ENCODE data around the gene VPS35L.
"Not testable (repeated sequence)": the region's sequence is repeated elsewhere in the genome, so short reads cannot be mapped to it uniquely, and the experiment has no call there.

The VPS35L gene

GRCh38 chr16:19542138-19542821 lies 13.2 kb upstream of the VPS35L start:
- no peaks in the 10 kb centered on the region for H3K27me3 ChIP-seq (ENCODE audit: control insufficient read depth, insufficient read depth, low read length)
- no peak overlapping the region for H3K9ac ChIP-seq (ENCODE audit: low read depth, low read length)
- H3K36me3 ChIP-seq (ENCODE audit: insufficient read depth, low read length), result peaks cover 27% of the 10 kb centered on the region
- no peak overlapping the region for H3K4me3 ChIP-seq (ENCODE audit: low read length)
- H3K4me2 ChIP-seq (ENCODE audit: low read length), result no peak overlapping the region
- no peaks in the 10 kb centered on the region for H3K9me3 ChIP-seq (replicated peaks; ENCODE audit: low read length)
- no peaks in the 10 kb centered on the region for H3K4me1 ChIP-seq (ENCODE audit: control insufficient read depth, insufficient read depth, low read length)

- H3K4me2 ChIP-seq (ENCODE audit: low read length); H3K9me3 ChIP-seq (replicated peaks; ENCODE audit: low read length); H3K4me1 ChIP-seq (ENCODE audit: control insufficient read depth, insufficient read depth, low read length); H3K9ac ChIP-seq (ENCODE audit: low read depth, low read length); H3K4me3 ChIP-seq (ENCODE audit: low read length); H3K27me3 ChIP-seq (ENCODE audit: control insufficient read depth, insufficient read depth, low read length): not testable (repeated sequence)
- peaks cover 30% of the 10 kb centered on the region for H3K36me3 ChIP-seq (ENCODE audit: insufficient read depth, low read length)
Observed at GRCh38 chr16:19543278-19543996, 12.1 kb upstream of the VPS35L start.

GRCh38 chr16:19548144-19548543 lies 7.4 kb upstream of the VPS35L start:
- Histone ChIP-seq H3K4me2 (ENCODE audit: low read length) (no peak overlapping the region), H3K9ac (ENCODE audit: low read depth, low read length) (no peak overlapping the region), H3K36me3 (ENCODE audit: insufficient read depth, low read length) (peaks cover 14% of the 10 kb centered on the region), H3K4me1 (ENCODE audit: control insufficient read depth, insufficient read depth, low read length) (no peaks in the 10 kb centered on the region), H3K9me3 (replicated peaks; ENCODE audit: low read length) (no peaks in the 10 kb centered on the region), H3K27me3 (ENCODE audit: control insufficient read depth, insufficient read depth, low read length) (no peaks in the 10 kb centered on the region), H3K4me3 (ENCODE audit: low read length) (no peak overlapping the region)

- Histone ChIP-seq H3K27me3 (ENCODE audit: control insufficient read depth, insufficient read depth, low read length) (no peaks in the 10 kb centered on the region), H3K4me1 (ENCODE audit: control insufficient read depth, insufficient read depth, low read length) (no peaks in the 10 kb centered on the region), H3K4me3 (ENCODE audit: low read length) (no peak overlapping the region), H3K36me3 (ENCODE audit: insufficient read depth, low read length) (peaks cover 14% of the 10 kb centered on the region), H3K9ac (ENCODE audit: low read depth, low read length) (no peak overlapping the region), H3K9me3 (replicated peaks; ENCODE audit: low read length) (no peaks in the 10 kb centered on the region), H3K4me2 (ENCODE audit: low read length) (no peak overlapping the region)
Observed at GRCh38 chr16:19549673-19550072, 5.8 kb upstream of the VPS35L start.

- Histone ChIP-seq H3K4me3 (ENCODE audit: low read length) (peak overlapping the region; percentile 97), H3K9ac (ENCODE audit: low read depth, low read length) (peak overlapping the region; percentile 99), H3K27me3 (ENCODE audit: control insufficient read depth, insufficient read depth, low read length) (no peaks in the 10 kb centered on the region), H3K4me1 (ENCODE audit: control insufficient read depth, insufficient read depth, low read length) (peaks cover 3% of the 10 kb centered on the region), H3K36me3 (ENCODE audit: insufficient read depth, low read length) (no peaks in the 10 kb centered on the region), H3K4me2 (ENCODE audit: low read length) (peak overlapping the region; percentile 80), H3K9me3 (replicated peaks; ENCODE audit: low read length) (no peaks in the 10 kb centered on the region)
Observed at GRCh38 chr16:19555938-19556771, 652 bp downstream of the VPS35L start.

GRCh38 chr16:19559242-19559910 lies 3.9 kb downstream of the VPS35L start:
- no peaks in the 10 kb centered on the region for H3K9me3 ChIP-seq (replicated peaks; ENCODE audit: low read length)
- no peak overlapping the region for H3K4me3 ChIP-seq (ENCODE audit: low read length)
- H3K4me2 ChIP-seq (ENCODE audit: low read length), result no peak overlapping the region
- H3K9ac ChIP-seq (ENCODE audit: low read depth, low read length), result no peak overlapping the region
- H3K4me1 ChIP-seq (ENCODE audit: control insufficient read depth, insufficient read depth, low read length), result peaks cover 3% of the 10 kb centered on the region
- no peaks in the 10 kb centered on the region for H3K27me3 ChIP-seq (ENCODE audit: control insufficient read depth, insufficient read depth, low read length)
- H3K36me3 ChIP-seq (ENCODE audit: insufficient read depth, low read length), result peaks cover 3% of the 10 kb centered on the region

DNA sequence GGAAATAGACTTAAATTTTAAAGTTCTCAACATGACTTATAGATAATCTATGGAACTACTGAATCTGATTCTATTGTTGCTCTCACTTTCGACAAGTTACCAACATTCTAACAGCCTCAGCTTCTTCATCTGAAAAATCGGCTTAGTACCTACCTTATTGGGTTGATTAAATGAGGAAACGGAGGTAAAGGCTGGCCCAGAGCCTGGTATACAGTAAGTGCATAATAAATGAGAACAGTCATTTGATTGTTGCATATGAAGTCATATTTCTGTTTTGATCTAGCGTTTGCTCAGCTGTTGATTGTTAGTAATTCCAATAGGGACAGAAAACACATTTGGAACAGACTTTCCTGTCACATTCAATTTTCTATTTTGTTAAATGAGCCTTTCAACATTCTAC lies 4.6 kb downstream of the VPS35L start:
- peaks cover 4% of the 10 kb centered on the region for H3K36me3 ChIP-seq (ENCODE audit: insufficient read depth, low read length)
- no peaks in the 10 kb centered on the region for H3K9me3 ChIP-seq (replicated peaks; ENCODE audit: low read length)
- H3K4me3 ChIP-seq (ENCODE audit: low read length), result no peak overlapping the region
- no peaks in the 10 kb centered on the region for H3K27me3 ChIP-seq (ENCODE audit: control insufficient read depth, insufficient read depth, low read length)
- H3K4me2 ChIP-seq (ENCODE audit: low read length), result no peak overlapping the region
- no peaks in the 10 kb centered on the region for H3K4me1 ChIP-seq (ENCODE audit: control insufficient read depth, insufficient read depth, low read length)
- H3K9ac ChIP-seq (ENCODE audit: low read depth, low read length), result no peak overlapping the region

- H3K36me3 ChIP-seq (ENCODE audit: insufficient read depth, low read length), result peaks cover 26% of the 10 kb centered on the region
- no peaks in the 10 kb centered on the region for H3K4me1 ChIP-seq (ENCODE audit: control insufficient read depth, insufficient read depth, low read length)
- no peaks in the 10 kb centered on the region for H3K9me3 ChIP-seq (replicated peaks; ENCODE audit: low read length)
- no peak overlapping the region for H3K4me2 ChIP-seq (ENCODE audit: low read length)
- H3K4me3 ChIP-seq (ENCODE audit: low read length), result no peak overlapping the region
- no peak overlapping the region for H3K9ac ChIP-seq (ENCODE audit: low read depth, low read length)
- H3K27me3 ChIP-seq (ENCODE audit: control insufficient read depth, insufficient read depth, low read length), result no peaks in the 10 kb centered on the region
Observed at GRCh38 chr16:19563377-19563776, 7.9 kb downstream of the VPS35L start.

- Histone ChIP-seq H3K9me3 (replicated peaks; ENCODE audit: low read length) (no peaks in the 10 kb centered on the region), H3K36me3 (ENCODE audit: insufficient read depth, low read length) (peaks cover 37% of the 10 kb centered on the region), H3K4me2 (ENCODE audit: low read length) (no peak overlapping the region), H3K4me1 (ENCODE audit: control insufficient read depth, insufficient read depth, low read length) (no peaks in the 10 kb centered on the region), H3K4me3 (ENCODE audit: low read length) (no peak overlapping the region), H3K9ac (ENCODE audit: low read depth, low read length) (no peak overlapping the region), H3K27me3 (ENCODE audit: control insufficient read depth, insufficient read depth, low read length) (no peaks in the 10 kb centered on the region)
Observed at GRCh38 chr16:19566362-19566761, 10.9 kb downstream of the VPS35L start.

DNA sequence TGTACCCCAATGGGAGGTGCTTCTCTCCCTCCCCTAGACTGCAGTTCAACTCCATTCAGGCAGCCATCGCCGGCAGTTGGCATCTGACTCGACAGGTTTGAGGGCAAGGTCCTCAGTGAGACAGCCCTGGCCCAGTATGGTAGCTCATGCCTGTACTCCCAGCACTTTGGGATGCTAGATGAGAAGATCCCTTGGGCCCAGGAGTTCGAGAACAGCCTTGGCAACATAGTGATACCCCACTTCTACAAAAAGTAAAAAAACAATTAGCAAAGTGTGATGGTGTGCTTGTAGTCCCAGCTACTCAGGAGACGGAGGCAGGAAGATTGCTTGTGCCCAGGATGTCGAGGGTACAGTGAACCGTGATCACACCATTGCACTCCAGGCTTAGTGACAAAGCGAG lies 12.1 kb downstream of the VPS35L start:
- Histone ChIP-seq H3K4me2 (ENCODE audit: low read length) (no peak overlapping the region), H3K4me1 (ENCODE audit: control insufficient read depth, insufficient read depth, low read length) (no peaks in the 10 kb centered on the region), H3K4me3 (ENCODE audit: low read length) (no peak overlapping the region), H3K36me3 (ENCODE audit: insufficient read depth, low read length) (peaks cover 45% of the 10 kb centered on the region), H3K9me3 (replicated peaks; ENCODE audit: low read length) (no peaks in the 10 kb centered on the region), H3K9ac (ENCODE audit: low read depth, low read length) (no peak overlapping the region), H3K27me3 (ENCODE audit: control insufficient read depth, insufficient read depth, low read length) (no peaks in the 10 kb centered on the region)

- Histone ChIP-seq H3K9ac (ENCODE audit: low read depth, low read length) (no peak overlapping the region), H3K4me2 (ENCODE audit: low read length) (no peak overlapping the region), H3K27me3 (ENCODE audit: control insufficient read depth, insufficient read depth, low read length) (no peaks in the 10 kb centered on the region), H3K36me3 (ENCODE audit: insufficient read depth, low read length) (peaks cover 51% of the 10 kb centered on the region), H3K9me3 (replicated peaks; ENCODE audit: low read length) (no peaks in the 10 kb centered on the region), H3K4me3 (ENCODE audit: low read length) (no peak overlapping the region), H3K4me1 (ENCODE audit: control insufficient read depth, insufficient read depth, low read length) (no peaks in the 10 kb centered on the region)
Observed at GRCh38 chr16:19573997-19574396, 18.5 kb downstream of the VPS35L start.

Measured in skeletal muscle satellite cell (primary cell).